Bronchus fibroblast of lung (primary cell): ENCODE data around the gene RAB27A. TPM values are rescaled to one million over a fixed set of nuclear protein-coding genes. Genes with fewer than 3 reads are reported as not detected.

Experiments used
- total RNA-seq: library from RNA; depleted of rRNA; stranded (reverse); fragments of >200 nt; gene quantifications from 2 replicates; pipeline ENCODE4 v1.2.3, GENCODE V29; 2015

The RAB27A gene
- 5.4 and 11.6 TPM in 2 replicates for total RNA-seq

GRCh38 chr15:55289746-55290527 is at the start of gene RAB27A:
Gene RAB27A, minus strand, starts transcription at chr15:55289813. Its CDS starts 54,879 bp downstream, at chr15:55234934.

GRCh38 chr15:55318588-55319494 is 29.2 kb upstream of the RAB27A start, which contains the start of the genes PIGB and PIGBOS1:
Gene PIGB, plus strand, starts transcription at chr15:55319222. Its CDS starts 29 bp downstream, at chr15:55319251.
Gene PIGBOS1, minus strand, starts transcription at chr15:55319123. Its CDS starts 1,331 bp downstream, at chr15:55317792.

GRCh38 chr15:55196458-55197361 is 92.9 kb downstream of the RAB27A start, which contains the start of gene RSL24D1:
Gene RSL24D1, minus strand, starts transcription at chr15:55196941. Its CDS starts 51 bp downstream, at chr15:55196890.

Other genes with a start within 250 kb of the RAB27A start
- gene RSL24D1, start 92.9 kb downstream of the RAB27A start, total RNA-seq, result 72.4 and 92.6 TPM in 2 replicates
- gene PIGBOS1, start 29.3 kb upstream of the RAB27A start, total RNA-seq, result 6.6 and 15.5 TPM in 2 replicates
- gene PIGB, start 29.4 kb upstream of the RAB27A start, total RNA-seq, result 8.2 and 10.4 TPM in 2 replicates
- gene CCPG1, start 118.5 kb upstream of the RAB27A start, total RNA-seq, result 11.1 and 12.3 TPM in 2 replicates
- 2.4 and 3.4 TPM in 2 replicates for gene PIERCE2, start 118.7 kb upstream of the RAB27A start, total RNA-seq
- gene DNAAF4, start 218.4 kb upstream of the RAB27A start, total RNA-seq, result 0.50 and 0.74 TPM in 2 replicates